HepG2 (cell line): ENCODE measurements around the gene LMOD1.

Experiments
- CTCF ChIP-seq: sonication (generic); formaldehyde crosslinking; IDR thresholded peaks from 2 replicates; pipeline ENCODE4 v1.5.0; 2020; ENCODE audit warnings: mild to moderate bottlenecking, missing genetic modification reagents, moderate library complexity
- ETV6 ChIP-seq: sonication (generic); formaldehyde crosslinking; conservative IDR thresholded peaks from 2 replicates; pipeline ENCODE4 v1.4.0; 2020; ENCODE audit warnings: missing genetic modification reagents
- FOXK2 ChIP-seq: fragments of 450-650 bp; IDR thresholded peaks from 2 replicates; pipeline ENCODE4 v1.6.1; 2016
- KDM1A ChIP-seq: IDR thresholded peaks from 2 replicates; pipeline ENCODE4 v1.6.1; 2016; ENCODE audit warnings: missing compliant biosample characterization
- NCOR1 ChIP-seq: fragments of 200-600 bp; sonication (generic); IDR thresholded peaks from 2 replicates; pipeline ENCODE4 v1.7.0; 2017; ENCODE audit warnings: antibody characterized with exemption, low read length, borderline replicate concordance
- SMARCE1 ChIP-seq: fragments of 450-650 bp; IDR thresholded peaks from 2 replicates; pipeline ENCODE4 v1.6.1; 2017; ENCODE audit warnings: borderline replicate concordance
- SP2 ChIP-seq: sonication (generic); formaldehyde crosslinking; IDR thresholded peaks from 2 replicates; pipeline ENCODE4 v1.5.1; 2020; ENCODE audit warnings: mild to moderate bottlenecking, missing genetic modification reagents
- TAF1 ChIP-seq: sonication (generic); formaldehyde crosslinking; IDR thresholded peaks from 2 replicates; pipeline ENCODE4 v1.4.0; 2020; ENCODE audit warnings: missing genetic modification reagents
- ZKSCAN8 ChIP-seq: IDR thresholded peaks from 2 replicates; pipeline ENCODE4 v1.6.1; 2016; ENCODE audit warnings: borderline replicate concordance, missing genetic modification reagents, missing compliant biosample characterization
- ZNF704 ChIP-seq: sonication (generic); formaldehyde crosslinking; IDR thresholded peaks from 2 replicates; pipeline ENCODE4 v1.8.1; 2023; ENCODE audit warnings: mild to moderate bottlenecking, inconsistent platforms, moderate library complexity, missing genetic modification reagents, borderline replicate concordance
- ZNF800 ChIP-seq: sonication (generic); formaldehyde crosslinking; IDR thresholded peaks from 2 replicates; pipeline ENCODE4 v1.4.0; 2020; ENCODE audit warnings: missing genetic modification reagents

GRCh38 chr1:201946224-201946908 is at the start of gene LMOD1:
- TF ChIP-seq ZKSCAN8 (CRISPR knock-in tag) (no peak), FOXK2 (no peak), KDM1A (CRISPR knock-in tag) (no peak), TAF1 (CRISPR knock-in tag) (no peak), CTCF (CRISPR knock-in tag) (no peak), ZNF800 (no peak), ZNF704 (CRISPR knock-in tag) (no peak), SMARCE1 (no peak), NCOR1 (no peak), ETV6 (CRISPR knock-in tag) (no peak), SP2 (peak; percentile 83)
